ENCODE results near the gene PTPRD.
"Not testable (repeated sequence)": the region's sequence is repeated elsewhere in the genome, so short reads cannot be mapped to it uniquely, and the experiment has no call there.

The PTPRD gene

DNA sequence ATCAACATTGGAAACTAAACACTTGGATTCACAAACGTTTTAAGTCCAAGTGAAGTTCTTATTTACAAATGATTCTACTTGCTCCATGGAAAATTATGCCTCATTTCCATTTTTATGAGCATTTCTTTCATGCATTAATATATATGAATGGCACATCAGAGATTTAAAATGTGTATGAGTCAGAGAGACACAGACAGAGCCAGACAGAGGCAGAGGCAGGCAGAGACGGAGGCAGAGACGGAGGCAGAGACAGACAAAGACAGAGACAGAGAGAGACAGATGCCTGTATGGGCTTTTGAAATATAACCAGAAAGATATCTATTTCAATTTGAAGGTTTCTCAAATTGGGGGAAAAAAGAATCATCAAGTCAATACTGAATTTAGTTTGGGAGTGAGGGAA is 649.0 kb downstream of the PTPRD start:
- DNase-seq (ENCODE audit: low read depth in 3 of 3), result no peak

DNA sequence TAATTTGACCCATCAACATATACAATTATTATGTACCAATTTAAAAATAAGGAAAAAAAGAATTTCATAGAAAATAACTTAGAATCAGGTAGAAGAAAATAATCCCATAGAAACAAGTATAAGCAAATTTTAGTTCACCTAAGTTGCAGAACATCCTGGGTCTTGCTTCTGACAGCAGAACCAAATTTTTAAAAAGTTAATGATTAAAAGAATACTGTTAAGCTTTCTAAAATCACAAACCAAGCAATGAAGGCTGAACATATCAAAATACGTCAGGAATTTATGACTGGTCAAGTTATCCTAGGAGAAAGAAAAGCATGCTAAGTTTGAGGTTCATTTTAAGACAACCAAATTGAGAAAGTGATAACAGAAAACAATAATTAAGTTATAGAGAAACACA is 650.9 kb downstream of the PTPRD start:
- no peak for DNase-seq (ENCODE audit: low read depth in 3 of 3)

GRCh38 chr9:9961487-9961886 is 651.3 kb downstream of the PTPRD start:
- DNase-seq (ENCODE audit: low read depth in 3 of 3), result no peak

DNA sequence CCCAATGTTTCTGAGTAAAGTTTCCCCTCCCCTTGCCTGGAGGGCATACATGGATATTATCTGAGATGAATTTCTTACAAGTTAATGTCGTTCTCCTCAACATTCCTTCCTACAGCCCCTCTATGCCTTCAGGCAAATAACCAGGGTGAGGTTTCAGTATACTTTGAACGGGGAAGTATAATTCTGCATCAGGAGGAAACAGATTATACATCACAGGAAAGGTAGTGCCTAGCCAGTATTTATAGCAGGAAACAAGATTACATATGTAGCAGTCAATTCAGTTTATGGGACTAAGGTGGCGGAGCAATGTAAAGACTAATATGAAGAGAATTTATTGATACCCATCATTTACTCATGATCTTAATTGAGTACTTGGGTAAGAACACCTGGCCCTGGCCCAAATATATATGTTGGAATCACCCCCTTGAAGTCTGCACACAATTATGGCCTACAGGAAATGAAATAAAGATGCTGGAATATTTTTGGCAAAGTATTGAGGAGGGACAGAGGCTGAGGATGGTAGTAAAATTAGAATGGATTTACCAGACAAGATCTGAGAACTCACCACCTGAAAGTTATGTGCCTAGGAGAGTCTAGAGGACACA is 661.1 kb downstream of the PTPRD start:
- no peak for DNase-seq (ENCODE audit: low read depth in 3 of 3)

DNA sequence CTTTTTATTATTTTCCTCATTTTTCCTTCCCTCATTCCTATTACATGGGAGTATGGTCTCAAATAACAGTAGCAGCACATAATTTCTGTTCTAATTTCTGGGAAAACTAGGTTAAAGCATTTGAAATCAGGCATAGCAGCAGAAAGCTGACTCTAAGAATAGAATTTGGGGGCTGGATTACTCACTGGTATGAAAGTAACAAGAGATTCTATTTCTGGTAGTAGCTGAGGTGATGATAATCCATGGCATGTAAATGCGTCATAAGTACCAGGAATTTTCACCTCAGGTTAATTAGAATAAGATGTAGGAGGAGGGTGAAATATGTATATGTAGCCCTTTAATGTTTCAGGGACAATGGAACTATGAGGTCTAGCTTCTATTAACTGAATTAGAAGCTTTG is 662.0 kb downstream of the PTPRD start:
- no peak for DNase-seq (ENCODE audit: low read depth in 3 of 3)

- DNase-seq (ENCODE audit: low read depth in 3 of 3), result no peak
Measured at GRCh38 chr9:9949978-9950377, 662.8 kb downstream of the PTPRD start.

GRCh38 chr9:9949368-9949767 is 663.4 kb downstream of the PTPRD start:
- DNase-seq (ENCODE audit: low read depth in 3 of 3), result no peak

DNA sequence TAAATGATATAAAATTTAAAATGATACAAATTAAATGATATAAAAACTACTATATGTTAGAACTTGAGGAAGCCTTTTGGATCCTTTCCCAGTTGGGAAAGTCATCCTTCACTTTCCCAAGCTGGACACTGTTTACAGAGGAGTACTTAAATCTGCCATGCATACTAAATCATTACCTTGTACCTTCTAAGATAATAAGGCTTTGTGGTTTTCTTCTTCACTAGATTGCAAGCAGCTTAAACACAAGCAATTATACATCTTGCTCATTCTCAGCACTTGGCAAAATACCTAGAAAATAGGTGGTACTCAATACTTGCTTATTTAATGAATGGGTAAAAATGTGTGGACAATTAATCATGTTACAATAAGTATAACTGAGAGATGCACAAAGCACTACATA is 666.8 kb downstream of the PTPRD start:
- DNase-seq (ENCODE audit: low read depth in 3 of 3), result no peak

DNA sequence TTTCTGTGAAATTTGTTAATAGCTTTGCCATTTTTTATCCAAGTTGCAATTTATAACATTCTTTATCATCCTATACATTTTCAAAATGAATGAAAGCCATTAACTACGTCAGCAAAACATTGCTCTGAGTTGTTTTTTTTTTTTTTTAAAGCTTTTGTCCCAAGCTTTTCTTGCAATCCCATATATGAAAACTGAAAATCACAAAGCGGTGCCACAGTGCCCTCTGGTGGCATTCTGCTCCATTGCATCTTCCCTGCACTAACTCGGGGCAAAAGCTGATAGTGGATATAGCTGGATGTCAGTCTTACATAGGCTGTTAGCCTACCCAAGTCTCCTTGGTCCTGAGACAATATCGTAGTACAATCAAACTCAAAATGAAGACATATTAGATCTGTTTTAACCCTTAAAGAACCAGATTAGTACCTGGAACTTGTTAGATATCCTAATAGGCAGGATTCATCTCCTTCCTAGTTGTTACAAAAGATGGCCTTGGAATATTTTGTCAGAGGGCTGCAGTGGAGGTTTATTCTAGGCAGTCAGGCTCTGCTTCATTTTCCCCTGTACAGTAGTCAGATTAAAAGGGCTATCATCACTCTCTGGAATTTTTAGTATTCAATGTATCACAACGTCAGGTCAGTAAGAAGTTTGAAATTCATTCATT is 669.9 kb downstream of the PTPRD start:
- peak; percentile 13 to 49 (median 21) for DNase-seq (ENCODE audit: low read depth in 3 of 3)

DNA sequence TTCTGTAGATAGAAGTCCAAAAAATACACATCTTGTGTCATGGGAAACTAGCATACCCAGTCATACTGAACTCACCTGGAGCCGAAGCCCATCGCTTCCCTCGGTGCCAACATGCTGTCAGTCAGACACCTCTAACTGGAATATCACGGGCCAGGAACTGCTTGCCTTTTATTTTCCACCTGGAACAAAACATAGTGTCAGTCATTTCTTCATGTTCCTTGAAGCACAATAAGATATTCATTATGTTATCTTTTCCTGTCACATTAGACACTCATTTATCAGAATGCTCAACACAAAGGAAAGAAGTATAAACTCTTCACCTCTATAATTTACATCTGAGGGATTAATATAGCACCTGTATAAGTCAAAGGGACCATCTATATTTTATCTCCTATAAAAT is 674.4 kb downstream of the PTPRD start:
- no peak for DNase-seq (ENCODE audit: low read depth in 3 of 3)

- DNase-seq (ENCODE audit: low read depth in 3 of 3), result not testable (repeated sequence)
Measured at GRCh38 chr9:9931464-9931863, 681.3 kb downstream of the PTPRD start.

DNA sequence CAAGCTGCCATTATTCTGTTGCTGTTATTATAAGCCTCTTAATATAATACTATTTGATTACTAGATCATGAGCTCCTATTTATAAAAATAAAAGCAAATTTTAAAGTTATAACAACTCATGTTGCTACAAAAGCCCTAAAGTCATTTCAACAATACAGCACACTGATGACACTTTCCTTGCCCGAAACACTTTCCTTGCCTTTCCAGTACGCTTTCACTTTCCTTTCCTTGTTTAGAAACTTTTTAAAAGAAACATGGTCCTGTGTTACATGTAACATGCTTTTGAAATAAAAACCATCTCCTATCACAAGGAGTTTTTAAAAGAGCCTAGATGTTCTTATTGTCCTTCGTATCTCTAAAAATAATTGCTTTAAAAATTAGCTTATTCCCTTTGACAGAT is 688.4 kb downstream of the PTPRD start:
- DNase-seq (ENCODE audit: low read depth in 3 of 3), result no peak

GRCh38 chr9:9921805-9922204 is 691.0 kb downstream of the PTPRD start:
- no peak for DNase-seq (ENCODE audit: low read depth in 3 of 3)

DNA sequence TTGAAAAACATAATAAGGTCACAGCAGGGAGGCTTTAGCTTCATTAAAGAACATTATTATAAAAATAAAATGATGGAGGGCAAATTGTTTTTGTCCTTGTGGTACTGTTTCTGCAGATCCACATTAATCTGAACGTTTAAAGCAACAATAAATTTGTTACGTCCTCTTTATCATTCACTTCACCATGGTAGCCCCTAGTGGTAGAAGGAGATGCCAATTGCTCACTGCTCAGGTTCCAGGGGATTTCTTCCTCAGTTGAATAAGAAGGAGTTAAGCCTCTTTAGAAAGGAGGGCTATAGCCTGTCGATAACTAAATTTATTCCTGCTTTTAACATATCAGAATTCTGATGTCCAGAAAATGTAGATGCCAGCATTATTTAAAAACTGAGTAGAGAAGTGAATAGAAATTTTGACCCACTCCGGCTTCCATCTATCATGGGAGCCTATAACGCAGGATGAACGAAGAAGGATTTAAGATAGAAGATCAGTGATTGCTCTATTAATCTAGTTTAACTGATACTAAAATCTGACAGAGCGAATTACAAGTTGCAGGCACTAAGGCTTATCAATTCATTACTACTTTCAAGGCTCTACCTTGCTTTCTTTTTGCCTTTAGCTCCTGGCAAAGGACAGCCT is 692.3 kb downstream of the PTPRD start:
- DNase-seq (ENCODE audit: low read depth in 3 of 3), result no peak

DNA sequence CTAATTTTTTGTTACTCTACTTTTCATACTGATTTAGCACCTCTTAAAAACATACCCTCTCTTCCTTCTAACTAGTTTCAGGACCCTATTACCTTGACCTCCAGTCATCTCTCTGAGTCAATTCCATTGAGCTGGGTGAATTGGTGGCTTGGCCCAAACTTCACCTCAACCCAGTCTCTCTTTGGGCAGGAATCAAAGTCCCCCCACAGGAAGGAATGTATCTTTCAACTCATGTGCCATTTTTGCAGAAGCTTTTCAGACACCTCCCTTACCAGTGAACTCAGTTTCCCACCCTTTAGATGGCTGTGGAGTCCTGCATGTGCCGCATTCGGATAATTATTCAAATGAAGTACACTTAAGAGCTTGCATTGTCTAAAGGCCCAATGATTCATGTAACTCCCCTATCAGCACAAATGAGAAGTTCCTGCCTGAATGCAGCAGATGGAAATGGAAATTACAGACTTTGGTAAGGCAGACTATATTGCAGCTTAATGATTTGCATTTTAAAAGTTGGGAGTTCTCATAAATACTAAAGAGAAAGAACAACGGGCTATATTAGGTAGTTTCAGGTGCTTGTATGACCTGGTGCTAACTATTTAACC is 693.5 kb downstream of the PTPRD start:
- DNase-seq (ENCODE audit: low read depth in 3 of 3), result no peak

DNA sequence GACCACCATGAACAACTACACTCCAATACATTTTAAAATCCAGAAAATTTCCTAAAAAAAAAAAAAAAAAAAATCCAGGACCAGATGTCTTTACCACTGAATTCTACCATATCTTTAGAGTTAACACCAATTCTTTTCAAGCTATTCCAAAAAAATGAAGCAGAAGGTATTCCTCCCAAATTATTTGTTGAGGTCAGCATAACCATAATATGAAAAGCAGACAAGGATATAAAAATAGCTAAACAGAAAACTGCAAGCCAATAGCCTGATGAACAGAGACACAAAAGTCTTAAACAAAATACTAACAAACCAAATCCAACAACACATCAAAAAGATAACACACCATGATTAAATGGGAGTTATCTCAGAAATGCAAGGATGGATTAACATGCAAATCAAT is 695.4 kb downstream of the PTPRD start:
- no peak for DNase-seq (ENCODE audit: low read depth in 3 of 3)

GRCh38 chr9:9914174-9914573 is 698.6 kb downstream of the PTPRD start:
- no peak for DNase-seq (ENCODE audit: low read depth in 3 of 3)

DNA sequence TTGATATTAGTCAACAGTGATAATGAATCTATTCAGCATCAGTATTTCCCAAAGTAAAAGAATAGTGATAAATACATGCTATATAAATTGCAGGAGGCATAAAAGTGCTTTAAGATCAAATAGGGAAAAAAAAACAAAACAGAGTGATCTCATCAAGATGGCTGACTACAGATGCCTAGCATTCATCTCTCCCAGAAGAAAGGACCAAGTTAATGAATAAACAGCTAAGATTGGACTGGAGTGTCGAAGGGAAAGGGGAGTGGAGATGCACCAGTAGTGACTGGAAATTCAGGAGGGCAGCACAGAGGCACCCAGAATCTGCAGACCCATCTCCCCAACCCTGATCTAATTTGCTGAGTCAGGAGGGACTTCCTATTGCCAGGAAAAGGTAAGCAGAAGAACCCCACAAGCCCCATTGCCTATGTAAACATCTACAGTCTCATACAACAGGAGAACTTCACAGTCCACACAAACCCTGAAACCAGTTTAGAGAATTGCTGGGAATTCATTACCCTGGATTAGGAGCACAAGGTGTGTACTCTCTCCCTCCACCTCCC is 699.4 kb downstream of the PTPRD start:
- DNase-seq (ENCODE audit: low read depth in 3 of 3), result no peak

- no peak for DNase-seq (ENCODE audit: low read depth in 3 of 3)
Measured at GRCh38 chr9:9912459-9912858, 700.3 kb downstream of the PTPRD start.

DNA sequence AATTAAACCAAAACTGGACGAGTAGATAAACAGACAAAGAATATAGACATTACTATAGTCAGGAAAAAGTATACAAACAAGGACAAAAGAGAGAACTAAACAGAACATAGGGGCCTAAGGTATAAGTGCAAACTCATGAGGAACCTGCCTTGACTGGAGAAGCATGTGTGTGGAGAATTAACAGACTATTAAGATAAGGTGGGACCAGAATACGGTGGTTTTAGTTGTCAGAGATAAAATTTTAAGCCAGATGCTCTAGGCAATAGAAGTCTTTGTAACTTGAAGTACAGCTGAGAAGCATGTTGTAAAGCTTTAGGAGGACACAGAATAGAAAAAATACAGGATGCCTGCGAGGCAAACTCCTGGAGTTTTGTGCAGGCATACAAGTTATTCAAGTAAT is 707.1 kb downstream of the PTPRD start:
- DNase-seq (ENCODE audit: low read depth in 3 of 3), result no peak

DNA sequence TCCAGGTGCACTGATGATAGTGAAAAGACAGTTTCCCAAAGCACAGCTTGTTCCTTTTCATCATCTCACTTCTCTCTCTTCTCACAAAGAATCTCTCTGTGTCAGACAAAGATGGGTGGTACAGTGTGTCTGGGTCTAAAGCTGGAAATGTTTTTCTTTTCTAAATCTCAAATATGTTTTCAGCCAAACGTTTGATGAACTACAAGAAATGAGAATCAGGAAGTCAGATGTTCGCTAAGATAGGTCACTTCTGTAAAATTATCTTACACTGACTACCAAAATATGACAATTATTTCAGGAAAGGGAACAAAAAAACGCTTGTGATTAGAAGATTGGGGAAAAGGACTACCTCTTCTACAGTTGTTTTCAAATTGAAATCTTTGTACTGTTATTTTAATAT is 708.8 kb downstream of the PTPRD start:
- no peak for DNase-seq (ENCODE audit: low read depth in 3 of 3)

DNA sequence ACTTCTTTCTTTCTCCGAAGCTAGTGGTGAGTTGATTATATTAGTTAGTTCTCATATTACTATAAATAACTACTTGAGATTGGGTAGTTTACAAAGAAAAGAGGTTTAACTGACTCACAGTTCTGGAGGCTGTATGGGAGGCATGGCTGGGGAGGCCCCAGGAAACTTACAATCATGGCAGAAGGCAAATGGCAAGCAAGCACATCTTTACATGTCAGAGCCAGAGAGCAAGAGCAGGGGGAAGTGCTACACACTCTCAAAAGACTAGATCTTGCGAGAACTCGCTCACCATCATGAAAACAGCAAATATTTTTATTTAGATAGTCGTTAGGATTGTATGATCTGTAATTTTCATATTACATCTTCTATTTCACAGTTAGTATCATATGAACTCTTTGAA is 711.2 kb downstream of the PTPRD start:
- no peak for DNase-seq (ENCODE audit: low read depth in 3 of 3)

GRCh38 chr9:9893837-9894236 is 719.0 kb downstream of the PTPRD start:
- DNase-seq (ENCODE audit: low read depth in 3 of 3), result no peak
